GM19240 (cell line): ENCODE measurements around the gene NDUFA5.

Experiments used
- DNase-seq: peaks from one replicate; pipeline ENCODE4 v3.0.0; 2011; ENCODE audit warnings: low spot score; ENCODE audit not compliant: insufficient read length

The NDUFA5 gene

GRCh38 chr7:123557398-123558288 lies at the start of gene NDUFA5:
Gene NDUFA5 (minus strand): TSS chr7:123557818. CDS start chr7:123557795, 23 bp downstream.
- peak; percentile 65 for DNase-seq

DNA sequence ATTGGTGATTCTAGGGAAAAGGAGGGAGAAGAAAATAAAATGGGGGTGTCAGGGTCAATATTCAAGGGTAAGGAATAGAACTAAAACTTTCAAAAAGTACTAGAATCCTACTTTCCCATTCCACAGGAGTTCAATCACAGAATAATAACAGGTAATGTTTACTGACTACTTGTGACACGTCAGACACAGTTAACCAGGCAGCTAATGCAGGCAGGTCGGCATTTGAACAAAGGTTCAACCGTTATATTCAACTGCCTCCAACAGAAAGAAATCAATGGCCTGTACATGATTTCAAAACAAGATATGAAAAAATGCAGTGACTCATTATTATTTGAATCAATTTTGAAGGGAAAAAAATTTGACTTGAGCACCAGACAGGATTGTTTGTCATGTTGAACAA lies 47.1 kb upstream of the NDUFA5 start:
- DNase-seq, result no peak

DNA sequence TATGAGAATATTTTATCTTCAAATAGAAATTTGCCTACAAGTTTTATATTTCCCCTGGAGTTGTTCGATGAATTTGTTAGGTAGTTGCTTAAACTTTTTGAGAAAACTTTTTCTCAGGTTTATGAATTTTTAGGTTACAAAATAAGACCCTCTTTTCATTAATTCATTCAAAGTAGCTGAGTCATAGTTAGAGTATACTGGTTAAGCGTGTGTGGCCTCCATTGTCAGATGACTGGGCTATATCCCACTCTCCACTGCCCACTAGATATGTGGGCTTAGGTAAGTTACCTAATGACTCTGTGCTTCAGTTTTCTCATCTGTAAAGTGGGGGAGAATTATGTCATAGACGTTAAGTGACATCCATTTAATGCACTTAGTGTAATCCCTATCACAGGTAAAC lies 45.0 kb upstream of the NDUFA5 start:
- no peak for DNase-seq

GRCh38 chr7:123601530-123601929 lies 43.9 kb upstream of the NDUFA5 start, which contains the start of gene ASB15:
Gene ASB15 (plus strand): TSS chr7:123601821. CDS start chr7:123614503, 12,682 bp downstream.
- DNase-seq, result no peak

GRCh38 chr7:123600876-123601275 lies 43.3 kb upstream of the NDUFA5 start:
- DNase-seq, result no peak

DNA sequence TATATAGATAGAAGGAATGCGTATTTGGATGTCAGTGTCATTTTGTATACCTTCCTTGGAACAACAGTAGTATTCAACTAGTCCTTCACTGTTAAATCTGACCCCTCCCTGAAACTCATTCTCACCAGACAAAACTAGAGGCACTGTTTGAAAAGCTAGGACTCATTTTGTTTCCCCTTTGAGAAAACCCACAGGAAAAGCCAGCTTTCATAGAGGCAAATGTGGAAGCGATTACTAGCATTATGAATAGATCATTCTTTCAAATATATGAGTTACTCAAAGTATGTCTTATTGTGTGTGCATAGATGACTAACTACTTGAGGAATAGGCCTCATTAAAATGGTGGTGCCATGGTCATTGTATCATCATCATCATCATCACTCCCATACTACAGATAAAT lies 42.1 kb upstream of the NDUFA5 start:
- DNase-seq, result no peak

DNA sequence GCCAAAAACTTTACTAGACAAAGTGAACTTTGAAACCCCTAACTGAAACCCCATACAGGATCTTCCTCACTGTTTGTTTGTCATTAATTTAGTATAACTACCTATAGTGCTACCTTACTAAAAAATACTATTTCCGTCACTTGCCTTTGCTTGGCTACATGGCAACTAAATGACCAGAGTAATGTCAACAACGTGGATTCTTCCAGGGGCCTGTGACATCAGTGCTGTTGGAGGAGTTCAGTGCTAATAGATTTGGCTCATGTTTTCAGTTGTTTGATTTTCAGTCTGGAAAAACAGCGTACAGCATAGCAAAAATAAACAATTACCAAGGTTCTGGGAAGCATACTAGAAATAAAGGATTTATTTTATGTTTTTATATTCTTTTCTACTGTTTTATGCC lies 41.0 kb upstream of the NDUFA5 start:
- DNase-seq, result no peak

- no peak for DNase-seq
Observed at GRCh38 chr7:123594813-123595241, 37.2 kb upstream of the NDUFA5 start.

DNA sequence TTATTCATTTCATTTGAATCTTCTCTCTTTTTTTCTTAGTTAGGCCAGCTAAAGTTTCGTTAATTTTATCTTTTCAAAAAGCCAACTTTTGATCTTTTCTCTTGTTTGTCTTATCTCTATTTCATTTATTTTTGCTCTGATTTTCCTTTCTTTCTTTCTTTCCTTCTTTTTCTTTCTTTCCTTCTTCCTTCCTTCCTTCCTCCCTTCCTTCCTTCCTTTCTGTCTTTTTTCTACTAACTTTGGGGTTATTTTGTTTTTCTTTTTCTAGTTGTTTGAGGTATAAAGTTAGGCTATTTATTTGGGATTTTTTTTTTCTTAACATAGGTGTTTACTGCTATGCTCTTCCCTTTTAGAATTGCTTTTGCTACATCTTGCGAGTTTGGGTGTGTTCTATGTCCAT lies 30.8 kb upstream of the NDUFA5 start:
- DNase-seq, result no peak

DNA sequence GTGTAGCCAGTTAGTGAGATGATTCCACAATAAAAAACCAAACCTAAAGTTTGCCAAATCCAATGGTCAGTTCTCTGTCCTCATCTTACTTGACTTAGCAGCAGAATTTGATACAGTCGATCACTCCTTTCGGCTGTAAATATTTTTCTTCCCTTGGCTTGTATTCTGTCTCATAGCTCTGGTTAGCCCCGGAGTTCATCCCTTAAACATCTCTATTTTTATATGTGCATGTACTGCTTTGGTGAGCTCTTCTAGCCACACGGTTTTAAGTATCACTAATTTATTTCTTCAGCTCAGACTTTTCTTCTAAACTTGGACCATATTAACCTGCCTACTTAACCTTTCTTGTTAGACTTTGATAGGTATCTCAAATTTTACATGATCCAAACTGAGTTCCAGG lies 26.2 kb upstream of the NDUFA5 start:
- DNase-seq, result no peak

- no peak for DNase-seq
Observed at GRCh38 chr7:123581162-123581459, 23.5 kb upstream of the NDUFA5 start.

GRCh38 chr7:123580406-123581161 lies 23.0 kb upstream of the NDUFA5 start:
- no peak for DNase-seq

GRCh38 chr7:123579416-123579815 lies 21.8 kb upstream of the NDUFA5 start:
- no peak for DNase-seq

- no peak for DNase-seq
Observed at GRCh38 chr7:123573896-123574467, 16.4 kb upstream of the NDUFA5 start.

- no peak for DNase-seq
Observed at GRCh38 chr7:123573341-123573740, 15.7 kb upstream of the NDUFA5 start.

DNA sequence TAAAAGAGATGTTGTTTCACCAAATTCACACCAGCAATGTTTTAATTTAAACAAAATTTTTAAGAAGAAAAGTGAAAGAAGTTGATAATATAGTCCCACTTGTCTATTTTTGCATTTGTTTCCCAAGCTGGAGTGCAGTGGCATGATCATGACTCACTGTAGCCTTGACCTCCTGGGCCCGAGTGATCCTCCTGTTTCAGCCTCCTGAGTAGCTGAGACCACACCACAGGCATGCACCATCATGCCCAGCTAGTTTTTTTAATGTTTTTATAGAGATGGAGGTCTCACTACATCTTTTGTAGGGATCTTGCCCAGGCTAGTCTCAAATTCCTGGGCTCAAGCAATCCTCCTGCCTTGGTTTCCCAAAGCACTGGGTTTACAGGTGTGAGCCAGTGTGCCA lies 14.1 kb upstream of the NDUFA5 start:
- DNase-seq, result no peak

DNA sequence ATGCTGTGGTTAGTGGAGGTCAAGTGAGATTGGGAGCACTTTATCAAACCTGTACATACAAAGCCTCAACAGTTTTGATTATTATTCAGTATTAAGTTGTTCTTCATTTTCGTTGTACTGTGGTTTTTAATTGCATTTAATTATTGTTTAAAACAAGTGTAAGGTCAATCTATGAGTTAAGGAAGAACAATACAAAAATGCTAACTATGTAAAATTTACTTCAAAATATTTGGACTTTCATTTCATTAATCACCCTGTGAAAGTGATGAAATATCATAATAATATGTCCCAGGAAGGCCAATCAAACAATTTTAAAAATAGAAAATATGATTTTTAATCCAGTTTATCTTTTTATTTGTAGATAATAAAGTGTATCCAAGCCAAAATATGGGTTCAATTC lies 13.6 kb upstream of the NDUFA5 start:
- DNase-seq, result no peak

DNA sequence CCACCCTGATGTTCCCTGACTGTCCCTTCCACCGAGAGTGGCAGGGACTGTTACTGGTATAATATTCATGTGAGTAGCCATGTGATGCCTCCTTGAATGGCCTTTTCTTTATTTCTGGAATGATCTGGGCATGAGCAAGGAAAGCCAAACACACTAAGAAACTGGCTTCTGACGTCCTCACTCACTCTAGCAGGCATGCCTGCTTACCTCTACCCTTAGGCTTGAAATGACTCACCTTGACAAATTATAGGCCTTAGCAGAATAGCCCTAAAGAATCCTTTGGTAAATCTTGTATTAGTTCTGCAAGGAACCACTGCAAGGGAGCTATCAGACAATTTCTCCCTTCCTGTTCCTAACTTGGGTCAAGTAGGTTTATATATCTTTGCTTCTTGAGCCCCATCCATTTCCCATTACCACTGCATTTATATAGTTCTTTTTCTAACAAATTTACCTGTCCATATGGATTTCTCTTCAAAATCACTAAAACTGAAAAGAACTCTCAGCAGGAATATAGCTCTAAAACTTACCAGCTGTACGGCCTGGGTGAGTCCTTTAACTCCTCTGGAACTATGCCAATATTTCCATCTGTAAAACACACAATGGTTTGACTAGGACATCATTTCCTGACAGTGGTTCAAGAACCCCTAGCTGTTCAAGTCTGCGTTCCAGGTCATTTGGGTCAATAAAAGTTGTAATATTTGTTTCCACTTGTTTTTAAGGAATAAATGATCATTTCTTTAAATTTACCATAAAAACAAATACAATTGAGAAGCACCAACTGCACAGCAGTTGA lies 13.0 kb upstream of the NDUFA5 start:
- DNase-seq, result no peak

DNA sequence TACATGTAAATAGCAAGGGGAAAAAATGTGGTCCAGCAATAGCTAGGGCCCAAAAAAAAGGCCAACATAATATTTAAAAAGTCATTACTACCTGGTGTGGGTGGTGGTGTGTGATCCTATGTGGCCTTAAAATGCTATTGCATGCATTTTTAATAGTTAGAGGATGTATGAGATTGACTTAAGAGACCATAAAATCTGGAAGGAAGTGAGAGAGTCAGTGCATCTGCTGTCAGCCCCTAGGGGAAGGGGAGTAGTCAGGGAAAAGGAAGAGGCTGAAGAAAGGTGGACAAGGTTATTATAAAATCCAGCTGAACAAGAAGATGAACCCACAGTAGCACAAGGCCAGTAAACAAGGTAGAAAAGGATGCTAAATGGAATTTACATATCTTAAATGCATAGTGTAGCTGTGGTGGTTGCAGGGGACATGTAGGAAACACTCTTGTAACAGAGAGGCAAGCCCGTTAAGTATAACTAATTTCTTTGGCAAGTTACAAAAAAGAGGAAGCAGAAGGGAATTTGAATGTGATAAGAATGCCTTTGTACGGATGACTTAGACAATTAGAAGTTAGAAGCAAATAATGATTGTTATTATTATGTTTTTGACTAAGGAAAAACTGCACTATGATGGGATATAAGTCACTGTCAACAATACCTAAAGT lies 11.9 kb upstream of the NDUFA5 start:
- no peak for DNase-seq

GRCh38 chr7:123562121-123562520 lies 4.5 kb upstream of the NDUFA5 start:
- DNase-seq, result no peak

DNA sequence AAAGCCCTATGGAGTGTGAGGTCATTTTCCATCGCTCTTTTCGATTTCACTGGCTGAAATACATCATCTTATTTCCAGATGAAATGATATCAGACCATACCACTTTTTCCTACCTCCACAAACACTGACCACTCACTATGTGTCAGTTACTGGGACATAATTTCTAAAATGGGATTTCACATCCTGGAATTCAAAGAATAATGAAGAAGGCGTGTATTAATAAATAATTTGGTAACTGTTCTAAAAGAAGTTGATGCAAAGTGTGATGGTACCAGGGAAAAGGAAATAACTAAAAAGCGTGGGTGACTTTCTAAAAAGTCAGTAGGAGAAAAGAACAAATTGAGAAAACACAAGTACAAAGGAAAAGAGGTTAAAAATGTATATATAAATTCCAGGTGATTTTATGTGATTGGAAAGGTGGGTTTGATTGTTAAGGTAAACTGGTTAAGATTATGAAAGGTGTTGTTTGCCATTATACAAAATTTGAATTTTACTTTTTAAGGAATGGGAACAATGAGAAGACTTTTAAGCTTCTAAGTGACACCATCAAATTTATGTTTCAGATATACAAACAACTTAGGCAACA lies 764 bp upstream of the NDUFA5 start:
- no peak for DNase-seq
